Activated CD8-positive, alpha-beta T cell treated with anti-CD3 and anti-CD28 coated beads for 36 hours (primary cell): ENCODE data around the gene NPM1. TPM values are rescaled to one million over a fixed set of nuclear protein-coding genes. Genes with fewer than 3 reads are reported as not detected.

Experiments used
- ATAC-seq: fragments of 200-7000 bp; cut with Tn5 transposase; one replicate; pipeline ENCODE4 v1.10.0; 2021; ENCODE audit warnings: mild to moderate bottlenecking, moderate library complexity
- CTCF ChIA-PET: fragments of 350-600 bp; sonication (Branson Sonifier 250); formaldehyde crosslinking; loops from one replicate; lab custom pipeline; 2021; ENCODE audit warnings: antibody characterized with exemption; lab: Charles Lee
- POLR2A ChIA-PET: fragments of 350-600 bp; sonication (Branson Sonifier 250); formaldehyde crosslinking; loops from one replicate; lab custom pipeline; 2021; ENCODE audit warnings: antibody characterized with exemption; lab: Charles Lee
- DNase-seq: peaks from one replicate; pipeline ENCODE4 v3.0.0-alpha.2; 2020
- H3K27ac Mint-ChIP-seq: one replicate; pipeline ENCODE4 v1.8.0; 2021; ENCODE audit warnings: mild to moderate bottlenecking, mixed read lengths
- H3K27me3 Mint-ChIP-seq: one replicate; pipeline ENCODE4 v1.8.0; 2021; ENCODE audit warnings: mixed read lengths
- H3K36me3 Mint-ChIP-seq: one replicate; pipeline ENCODE4 v1.8.0; 2021; ENCODE audit warnings: low read depth, mixed read lengths
- H3K4me1 Mint-ChIP-seq: one replicate; pipeline ENCODE4 v1.8.0; 2021; ENCODE audit warnings: low read depth, mixed read lengths
- H3K4me3 Mint-ChIP-seq: one replicate; pipeline ENCODE4 v1.8.0; 2021; ENCODE audit warnings: mild to moderate bottlenecking, moderate library complexity, mixed read lengths
- H3K9me3 Mint-ChIP-seq: one replicate; pipeline ENCODE4 v1.8.0; 2021; ENCODE audit warnings: mixed read lengths
- intact Hi-C: fragments of 100-400 bp; cut with micrococcal nuclease; formaldehyde crosslinking; loops from one replicate; pipeline ENCODE4 v1.10.0; 2022
- total RNA-seq, 2 experiments: library from RNA; stranded (reverse); gene quantifications; one replicate each; pipeline ENCODE4 v1.2.3, GENCODE V29; 2021
- TF ChIP-seq, protein P1 (sequence below): fragments of 200-600 bp; IDR thresholded peaks from one replicate; pipeline ENCODE4 v1.8.0; 2022; ENCODE audit warnings: antibody characterized with exemption, mild to moderate bottlenecking

NPM1 gene
- total RNA-seq, 2 experiments from 2014 or later, result 3,203 to 3,498 TPM

DNA sequence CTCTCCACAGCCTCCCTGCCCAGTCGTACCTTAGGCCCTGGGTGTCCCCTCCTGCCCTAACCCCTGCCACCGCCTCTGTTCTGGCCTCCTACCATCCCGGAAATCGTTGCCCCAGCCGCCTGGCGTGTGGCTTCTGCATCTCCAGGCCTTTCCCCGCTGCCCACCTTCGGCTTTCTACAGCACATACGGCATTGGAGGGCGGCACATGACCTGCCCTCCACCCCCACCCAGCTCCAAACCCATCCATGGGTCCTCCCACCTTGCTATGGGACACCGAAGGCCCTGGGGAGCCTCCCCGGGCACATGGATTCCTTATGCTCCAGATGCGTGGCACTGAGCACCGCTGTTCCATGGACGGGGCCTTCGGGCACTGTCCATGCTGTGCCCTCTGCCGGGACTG is 63.8 kb downstream of the NPM1 start:
- Mint-ChIP-seq H3K27me3 (peaks cover 43% of the 10 kb centered on the region), H3K4me3 (no peak overlapping the region), H3K9me3 (no peaks in the 10 kb centered on the region), H3K27ac (no peak overlapping the region), H3K36me3 (no peaks in the 10 kb centered on the region), H3K4me1 (peaks cover 2% of the 10 kb centered on the region)
- ATAC-seq (no peak), DNase-seq (no peak)
- intact Hi-C loops, result no loop called here
- POLR2A ChIA-PET, result no interaction called here
- CTCF ChIA-PET, result no interaction called here
- TF ChIP-seq, protein P1, sequence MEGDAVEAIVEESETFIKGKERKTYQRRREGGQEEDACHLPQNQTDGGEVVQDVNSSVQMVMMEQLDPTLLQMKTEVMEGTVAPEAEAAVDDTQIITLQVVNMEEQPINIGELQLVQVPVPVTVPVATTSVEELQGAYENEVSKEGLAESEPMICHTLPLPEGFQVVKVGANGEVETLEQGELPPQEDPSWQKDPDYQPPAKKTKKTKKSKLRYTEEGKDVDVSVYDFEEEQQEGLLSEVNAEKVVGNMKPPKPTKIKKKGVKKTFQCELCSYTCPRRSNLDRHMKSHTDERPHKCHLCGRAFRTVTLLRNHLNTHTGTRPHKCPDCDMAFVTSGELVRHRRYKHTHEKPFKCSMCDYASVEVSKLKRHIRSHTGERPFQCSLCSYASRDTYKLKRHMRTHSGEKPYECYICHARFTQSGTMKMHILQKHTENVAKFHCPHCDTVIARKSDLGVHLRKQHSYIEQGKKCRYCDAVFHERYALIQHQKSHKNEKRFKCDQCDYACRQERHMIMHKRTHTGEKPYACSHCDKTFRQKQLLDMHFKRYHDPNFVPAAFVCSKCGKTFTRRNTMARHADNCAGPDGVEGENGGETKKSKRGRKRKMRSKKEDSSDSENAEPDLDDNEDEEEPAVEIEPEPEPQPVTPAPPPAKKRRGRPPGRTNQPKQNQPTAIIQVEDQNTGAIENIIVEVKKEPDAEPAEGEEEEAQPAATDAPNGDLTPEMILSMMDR, result no peak

DNA sequence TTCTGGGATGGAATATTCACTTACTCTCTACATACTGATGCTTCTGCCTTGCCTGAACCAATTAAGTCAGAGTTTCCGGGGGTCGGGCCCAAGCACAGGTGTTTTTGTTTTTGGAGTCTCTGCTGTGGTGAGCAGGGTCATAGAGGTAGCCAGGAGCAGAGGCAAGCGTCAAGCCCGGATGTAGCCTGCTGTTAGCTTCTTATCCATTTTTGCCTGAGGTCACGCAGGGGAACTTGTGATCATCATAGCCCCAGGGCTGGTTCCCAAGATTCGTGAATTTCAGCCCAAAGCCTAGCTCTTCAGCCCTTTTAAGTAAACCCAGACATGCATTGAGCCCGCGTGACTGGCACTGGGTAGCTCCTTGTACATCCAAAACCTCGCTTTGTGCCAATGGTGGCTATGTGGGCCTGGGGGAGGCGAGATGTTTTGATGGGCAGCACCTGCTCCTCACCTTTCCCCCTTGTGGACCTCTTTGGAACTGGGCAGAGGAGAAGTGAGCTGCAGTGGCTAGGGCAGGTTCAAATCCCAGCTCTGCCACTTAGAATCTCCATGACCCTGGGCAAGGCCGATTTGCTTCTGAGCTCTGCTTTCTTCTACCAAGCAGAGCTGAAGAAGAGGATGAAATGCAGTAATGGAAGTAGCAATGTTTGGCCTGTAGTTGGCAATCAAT is 65.5 kb downstream of the NPM1 start:
- Mint-ChIP-seq H3K36me3 (no peaks in the 10 kb centered on the region), H3K4me3 (no peak overlapping the region), H3K9me3 (no peaks in the 10 kb centered on the region), H3K4me1 (peaks cover 2% of the 10 kb centered on the region), H3K27ac (no peak overlapping the region), H3K27me3 (peaks cover 40% of the 10 kb centered on the region)
- DNase-seq, result no peak
- no peak for ATAC-seq
- POLR2A ChIA-PET, result no interaction called here
- TF ChIP-seq, protein P1, result no peak
- intact Hi-C loops, result no loop called here
- CTCF ChIA-PET, result no interaction called here

DNA sequence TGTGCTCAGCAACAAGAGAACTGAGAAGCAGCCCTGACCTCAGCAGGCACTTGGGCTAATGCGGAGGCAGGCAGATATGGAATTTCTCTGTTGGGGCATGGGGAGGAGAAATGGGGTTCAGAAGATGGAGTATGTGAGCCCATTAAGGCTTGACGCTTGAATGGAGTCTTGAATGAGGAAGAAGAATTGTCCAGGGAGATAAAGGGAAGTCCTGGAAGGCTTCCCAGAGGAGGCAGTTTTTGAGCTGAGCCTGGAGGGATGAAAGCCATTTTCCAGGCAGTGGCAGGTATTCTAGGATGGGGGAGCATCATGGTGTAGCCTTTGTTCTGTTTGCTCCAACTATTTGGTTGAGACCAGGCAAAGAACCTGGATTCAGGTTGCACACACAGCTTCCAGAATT is 66.3 kb downstream of the NPM1 start:
- Mint-ChIP-seq H3K4me3 (no peak overlapping the region), H3K27ac (no peak overlapping the region), H3K9me3 (no peaks in the 10 kb centered on the region), H3K27me3 (peaks cover 34% of the 10 kb centered on the region), H3K36me3 (no peaks in the 10 kb centered on the region), H3K4me1 (peaks cover 2% of the 10 kb centered on the region)
- ATAC-seq, result no peak
- TF ChIP-seq, protein P1, result no peak
- no peak for DNase-seq
- CTCF ChIA-PET, result no interaction called here
- intact Hi-C loops, result no loop called here
- POLR2A ChIA-PET, result no interaction called here

DNA sequence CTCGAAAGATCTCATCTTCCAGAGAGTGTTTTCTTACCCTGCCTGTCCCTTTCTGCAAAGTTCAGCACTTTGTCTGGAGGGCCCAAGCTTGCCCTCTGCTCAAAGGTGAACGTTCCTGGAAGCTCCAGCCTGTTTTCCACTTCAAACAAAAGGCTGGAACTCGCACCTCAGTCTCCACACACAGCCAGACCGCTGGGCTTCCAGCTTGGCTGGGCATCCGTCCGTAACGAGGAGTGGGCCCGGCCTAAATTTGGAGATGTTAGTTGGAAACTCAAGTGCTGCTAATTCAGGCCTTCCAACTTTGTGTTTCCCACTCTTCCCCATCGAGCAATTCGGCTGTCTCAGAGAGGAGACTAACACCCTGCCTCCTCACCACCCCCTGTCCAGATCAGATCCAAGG is 66.9 kb downstream of the NPM1 start:
- POLR2A ChIA-PET, result no interaction called here
- CTCF ChIA-PET, result no interaction called here
- H3K9me3 Mint-ChIP-seq, result no peaks in the 10 kb centered on the region

DNA sequence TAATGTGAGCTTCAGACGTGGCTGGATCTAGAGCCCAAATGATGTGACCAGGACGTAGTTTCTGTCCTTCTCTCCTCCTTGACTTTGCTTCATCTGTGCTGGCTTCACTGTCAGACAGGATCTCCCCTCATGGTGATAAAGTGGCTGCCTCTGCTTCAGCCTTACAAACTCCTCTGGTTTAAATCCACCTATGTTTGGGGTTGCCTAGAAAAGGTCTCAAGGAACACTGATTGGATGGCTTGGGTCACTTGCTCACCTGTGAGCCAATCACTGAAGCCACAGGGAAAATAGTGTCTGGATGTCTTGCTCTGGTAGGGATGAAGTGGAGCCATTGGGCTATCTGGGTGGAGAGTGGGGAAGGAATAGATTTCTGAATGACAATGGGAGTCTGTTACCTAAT is 67.9 kb downstream of the NPM1 start:
- CTCF ChIA-PET, result no interaction called here
- no peaks in the 10 kb centered on the region for H3K9me3 Mint-ChIP-seq
- no peak overlapping the region for H3K4me3 Mint-ChIP-seq
- peaks cover 2% of the 10 kb centered on the region for H3K4me1 Mint-ChIP-seq
- H3K36me3 Mint-ChIP-seq, result no peaks in the 10 kb centered on the region
- intact Hi-C loops, result no loop called here
- H3K27ac Mint-ChIP-seq, result no peak overlapping the region
- H3K27me3 Mint-ChIP-seq, result peaks cover 21% of the 10 kb centered on the region
- POLR2A ChIA-PET, result no interaction called here
- TF ChIP-seq, protein P1, result no peak
- DNase-seq (no peak), ATAC-seq (no peak)

More for the DNA sequence above, 66.9 kb downstream of the NPM1 start:
- Mint-ChIP-seq H3K36me3 (no peaks in the 10 kb centered on the region), H3K4me3 (no peak overlapping the region), H3K27me3 (peaks cover 29% of the 10 kb centered on the region), H3K4me1 (peaks cover 2% of the 10 kb centered on the region), H3K27ac (no peak overlapping the region)
- ATAC-seq, result no peak
- TF ChIP-seq, protein P1, result no peak
- intact Hi-C loops, result no loop called here
- no peak for DNase-seq
